ENCODE measurements around the gene PDCD11. TPM values are rescaled to one million over a fixed set of nuclear protein-coding genes. Genes with fewer than 3 reads are reported as not detected.

The PDCD11 gene
- total RNA-seq, 1 experiment from 2014 or later = 20.4 TPM

DNA sequence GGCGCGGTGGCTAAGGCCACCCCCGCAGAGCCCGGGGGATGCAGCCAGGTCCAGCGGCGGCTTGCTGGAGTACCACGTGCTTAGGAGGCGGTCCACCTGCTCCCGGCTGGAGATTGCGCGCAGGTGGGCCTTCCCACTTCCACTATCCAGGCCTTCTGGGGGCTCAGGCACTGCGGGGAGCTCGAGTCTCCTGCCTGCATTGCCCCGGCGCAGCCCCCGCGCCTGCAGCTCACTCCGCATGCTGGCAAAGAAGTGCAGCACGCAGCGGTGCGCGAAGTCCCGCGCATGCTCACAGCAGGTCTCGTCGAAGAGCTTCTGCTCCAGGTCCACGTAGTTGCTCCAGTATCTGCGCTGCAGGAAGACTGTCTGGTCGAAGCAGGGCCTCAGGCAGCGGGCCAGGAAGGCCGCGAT, 76.8 kb downstream of the PDCD11 start:
- DNase-seq = no peak
- TF ChIP-seq, protein P1, sequence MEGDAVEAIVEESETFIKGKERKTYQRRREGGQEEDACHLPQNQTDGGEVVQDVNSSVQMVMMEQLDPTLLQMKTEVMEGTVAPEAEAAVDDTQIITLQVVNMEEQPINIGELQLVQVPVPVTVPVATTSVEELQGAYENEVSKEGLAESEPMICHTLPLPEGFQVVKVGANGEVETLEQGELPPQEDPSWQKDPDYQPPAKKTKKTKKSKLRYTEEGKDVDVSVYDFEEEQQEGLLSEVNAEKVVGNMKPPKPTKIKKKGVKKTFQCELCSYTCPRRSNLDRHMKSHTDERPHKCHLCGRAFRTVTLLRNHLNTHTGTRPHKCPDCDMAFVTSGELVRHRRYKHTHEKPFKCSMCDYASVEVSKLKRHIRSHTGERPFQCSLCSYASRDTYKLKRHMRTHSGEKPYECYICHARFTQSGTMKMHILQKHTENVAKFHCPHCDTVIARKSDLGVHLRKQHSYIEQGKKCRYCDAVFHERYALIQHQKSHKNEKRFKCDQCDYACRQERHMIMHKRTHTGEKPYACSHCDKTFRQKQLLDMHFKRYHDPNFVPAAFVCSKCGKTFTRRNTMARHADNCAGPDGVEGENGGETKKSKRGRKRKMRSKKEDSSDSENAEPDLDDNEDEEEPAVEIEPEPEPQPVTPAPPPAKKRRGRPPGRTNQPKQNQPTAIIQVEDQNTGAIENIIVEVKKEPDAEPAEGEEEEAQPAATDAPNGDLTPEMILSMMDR (conservative IDR thresholded peaks at IDR 0.05) = no peak
- TF ChIP-seq EZH2 (IDR thresholded peaks at IDR 0.05; ENCODE audit: low read depth) = no peak
- peaks cover 4% of the 10 kb centered on the region; the same call in 1 of the 2 replicates for H3K79me2 ChIP-seq (ENCODE audit: low read depth)
- intact Hi-C loops (cut with micrococcal nuclease; ENCODE audit: unreplicated experiment) = no loop called here
- no peak overlapping the region for H3K4me2 ChIP-seq
- peaks cover 39% of the 10 kb centered on the region for H3K4me1 ChIP-seq (replicated peaks; ENCODE audit: insufficient read depth)
- H3K4me3 ChIP-seq = no peak overlapping the region
- H3K27me3 ChIP-seq (ENCODE audit: insufficient read depth, low read depth) = no peaks in the 10 kb centered on the region
- CTCF ChIA-PET = no interaction called here
- no peaks in the 10 kb centered on the region for H3K9me2 ChIP-seq (ENCODE audit: insufficient read depth)
- no peaks in the 10 kb centered on the region for H4K20me1 ChIP-seq (ENCODE audit: insufficient read depth)
- H3K9me3 ChIP-seq (ENCODE audit: insufficient read depth, low read depth) = no peaks in the 10 kb centered on the region
- no peaks in the 10 kb centered on the region for H3K36me3 ChIP-seq (ENCODE audit: low read depth)
- H2AFZ ChIP-seq = no peak overlapping the region
- POLR2A ChIA-PET (ENCODE audit: unreplicated experiment) = no interaction called here
- BruUV-seq (replicated peaks) = no TSS peak
- H3F3A ChIP-seq (ENCODE audit: insufficient read depth, low read depth) = peaks cover 19% of the 10 kb centered on the region; the same call in 1 of the 2 replicates
- H3K27ac ChIP-seq = no peak overlapping the region

DNA sequence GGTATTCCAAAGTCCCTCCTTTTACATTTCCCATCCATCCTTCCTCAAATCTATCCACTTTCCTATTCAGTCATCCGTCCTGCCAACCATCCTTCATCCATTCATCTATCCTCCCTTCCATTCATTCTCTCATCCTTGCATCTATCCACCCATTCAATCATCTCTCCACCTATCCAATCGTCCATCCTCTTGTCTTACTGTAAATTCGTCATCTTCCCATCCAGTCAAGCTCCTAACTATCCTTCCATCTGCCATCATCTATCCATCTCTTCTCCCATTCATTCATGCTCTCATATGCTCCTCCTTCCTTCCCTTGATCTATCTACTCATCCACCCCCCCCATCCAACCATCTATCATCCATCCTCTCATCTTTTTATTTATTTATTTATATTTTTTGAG, 77.7 kb downstream of the PDCD11 start:
- BruUV-seq (replicated peaks) = no TSS peak
- no peak overlapping the region for H3K27ac ChIP-seq
- H2AFZ ChIP-seq = no peak overlapping the region
- DNase-seq = no peak
- peaks cover 46% of the 10 kb centered on the region for H3K4me1 ChIP-seq (replicated peaks; ENCODE audit: insufficient read depth)
- H3K4me3 ChIP-seq = no peak overlapping the region
- POLR2A ChIA-PET (ENCODE audit: unreplicated experiment) = no interaction called here
- no peaks in the 10 kb centered on the region for H4K20me1 ChIP-seq (ENCODE audit: insufficient read depth)
- intact Hi-C loops (cut with micrococcal nuclease; ENCODE audit: unreplicated experiment) = no loop called here
- H3K79me2 ChIP-seq (ENCODE audit: low read depth) = peaks cover 4% of the 10 kb centered on the region; the same call in 1 of the 2 replicates
- TF ChIP-seq, protein P1 (conservative IDR thresholded peaks at IDR 0.05) = no peak
- TF ChIP-seq EZH2 (IDR thresholded peaks at IDR 0.05; ENCODE audit: low read depth) = no peak
- no peaks in the 10 kb centered on the region for H3K27me3 ChIP-seq (ENCODE audit: insufficient read depth, low read depth)
- H3K9me3 ChIP-seq (ENCODE audit: insufficient read depth, low read depth) = no peaks in the 10 kb centered on the region
- H3K4me2 ChIP-seq = no peak overlapping the region
- no peaks in the 10 kb centered on the region for H3K9me2 ChIP-seq (ENCODE audit: insufficient read depth)
- CTCF ChIA-PET = no interaction called here
- H3K36me3 ChIP-seq (ENCODE audit: low read depth) = no peaks in the 10 kb centered on the region
- peaks cover 19% of the 10 kb centered on the region; the same call in 1 of the 2 replicates for H3F3A ChIP-seq (ENCODE audit: insufficient read depth, low read depth)

DNA sequence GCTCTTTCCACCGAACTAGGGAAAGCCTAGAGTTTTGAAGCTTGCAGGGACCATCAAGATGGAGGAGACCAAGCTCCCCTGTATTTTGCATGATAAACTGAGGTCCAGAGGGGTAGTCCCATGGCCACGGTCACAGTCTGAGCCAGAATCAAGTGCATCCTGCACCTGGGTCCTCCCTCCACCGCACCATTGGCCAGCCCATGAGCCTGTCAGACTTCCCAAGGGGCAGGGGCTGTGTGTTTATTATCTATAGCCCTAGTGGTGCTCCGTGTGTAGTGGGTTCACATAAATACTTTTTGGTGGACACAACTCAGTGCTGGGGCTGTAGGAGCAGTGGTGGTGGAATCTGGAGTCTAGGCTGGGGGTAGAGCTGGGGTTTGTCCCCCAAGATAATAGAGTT, 79.0 kb downstream of the PDCD11 start:
- Histone ChIP-seq H3K27ac (no peak overlapping the region), H3F3A (ENCODE audit: insufficient read depth, low read depth) (peaks cover 27% of the 10 kb centered on the region; the same call in 1 of the 2 replicates), H3K4me3 (no peak overlapping the region), H3K27me3 (ENCODE audit: insufficient read depth, low read depth) (no peaks in the 10 kb centered on the region), H3K36me3 (ENCODE audit: low read depth) (no peaks in the 10 kb centered on the region), H2AFZ (no peak overlapping the region), H3K9me2 (ENCODE audit: insufficient read depth) (no peaks in the 10 kb centered on the region), H3K4me2 (no peak overlapping the region), H3K79me2 (ENCODE audit: low read depth) (peaks cover 4% of the 10 kb centered on the region; the same call in 1 of the 2 replicates), H3K9me3 (ENCODE audit: insufficient read depth, low read depth) (no peaks in the 10 kb centered on the region), H3K4me1 (replicated peaks; ENCODE audit: insufficient read depth) (peaks cover 57% of the 10 kb centered on the region), H4K20me1 (ENCODE audit: insufficient read depth) (no peaks in the 10 kb centered on the region)
- TF ChIP-seq EZH2 (IDR thresholded peaks at IDR 0.05; ENCODE audit: low read depth) = no peak
- TF ChIP-seq, protein P1 (conservative IDR thresholded peaks at IDR 0.05) = no peak
- intact Hi-C loops (cut with micrococcal nuclease; ENCODE audit: unreplicated experiment) = loop anchor here (5.0 kb wide), 1 partner anchor 33 kb away; no protein-coding TSS in a partner anchor
- DNase-seq = no peak
- no TSS peak for BruUV-seq (replicated peaks)
- ChIA-PET POLR2A (ENCODE audit: unreplicated experiment) (no interaction called here), CTCF (interaction anchor here (0.6 kb wide), 1 partner anchor 83 kb away, joined by 8 read pairs; no protein-coding TSS in a partner anchor)

Measured in PC-9 (cell line).